ENCODE measurements around the gene FOXP1. TPM values are rescaled to one million over a fixed set of nuclear protein-coding genes. Genes with fewer than 3 reads are reported as not detected.

Gene FOXP1
- total RNA-seq, 2 donors from 2014 or later = 41.7 to 94.3 TPM

DNA sequence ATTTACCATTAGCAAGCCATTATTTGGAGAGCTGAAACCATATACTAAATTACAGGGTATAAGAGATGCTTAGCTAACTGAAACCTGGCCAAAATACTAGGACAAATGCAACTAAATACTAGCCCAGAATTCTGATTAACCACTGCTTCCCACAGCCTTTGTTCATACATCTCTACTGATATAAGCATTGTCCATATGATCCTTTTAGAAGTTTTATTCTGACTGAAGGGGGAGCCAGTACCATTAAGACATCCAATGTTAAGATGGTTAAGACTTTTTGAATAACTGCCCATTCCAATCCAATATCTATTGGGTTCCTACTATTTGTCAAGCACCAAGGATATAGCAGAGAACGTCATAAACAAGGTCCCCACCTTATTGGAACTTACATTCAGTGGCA, 421.3 kb downstream of the FOXP1 start:
- Mint-ChIP-seq H3K4me1 (peaks cover 42% of the 10 kb centered on the region), H3K4me3 (no peak overlapping the region), H3K27me3 (ENCODE audit: insufficient read depth) (no peaks in the 10 kb centered on the region), H3K9me3 (no peaks in the 10 kb centered on the region), H3K36me3 (ENCODE audit: low read depth) (peaks cover 19% of the 10 kb centered on the region), H3K27ac (no peak overlapping the region)
- H3K27me3 ChIP-seq (ENCODE audit: control insufficient read depth, insufficient read depth, low read length, poor library complexity, severe bottlenecking) = no peaks in the 10 kb centered on the region
- H3K9me3 ChIP-seq (ENCODE audit: control insufficient read depth, low read length) = peaks cover 15% of the 10 kb centered on the region
- TF ChIP-seq, protein P1, sequence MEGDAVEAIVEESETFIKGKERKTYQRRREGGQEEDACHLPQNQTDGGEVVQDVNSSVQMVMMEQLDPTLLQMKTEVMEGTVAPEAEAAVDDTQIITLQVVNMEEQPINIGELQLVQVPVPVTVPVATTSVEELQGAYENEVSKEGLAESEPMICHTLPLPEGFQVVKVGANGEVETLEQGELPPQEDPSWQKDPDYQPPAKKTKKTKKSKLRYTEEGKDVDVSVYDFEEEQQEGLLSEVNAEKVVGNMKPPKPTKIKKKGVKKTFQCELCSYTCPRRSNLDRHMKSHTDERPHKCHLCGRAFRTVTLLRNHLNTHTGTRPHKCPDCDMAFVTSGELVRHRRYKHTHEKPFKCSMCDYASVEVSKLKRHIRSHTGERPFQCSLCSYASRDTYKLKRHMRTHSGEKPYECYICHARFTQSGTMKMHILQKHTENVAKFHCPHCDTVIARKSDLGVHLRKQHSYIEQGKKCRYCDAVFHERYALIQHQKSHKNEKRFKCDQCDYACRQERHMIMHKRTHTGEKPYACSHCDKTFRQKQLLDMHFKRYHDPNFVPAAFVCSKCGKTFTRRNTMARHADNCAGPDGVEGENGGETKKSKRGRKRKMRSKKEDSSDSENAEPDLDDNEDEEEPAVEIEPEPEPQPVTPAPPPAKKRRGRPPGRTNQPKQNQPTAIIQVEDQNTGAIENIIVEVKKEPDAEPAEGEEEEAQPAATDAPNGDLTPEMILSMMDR (conservative IDR thresholded peaks at IDR 0.05) = no peak
- no peak for DNase-seq
- H3K27ac ChIP-seq (ENCODE audit: low read depth, low read length) = no peak overlapping the region
- no peaks in the 10 kb centered on the region for H3K36me3 ChIP-seq (ENCODE audit: control insufficient read depth, insufficient read depth, low read length)
- peaks cover 5% of the 10 kb centered on the region for H3K4me1 ChIP-seq (ENCODE audit: control insufficient read depth, insufficient read depth, low read length)
- H3K9ac ChIP-seq (ENCODE audit: extremely low read depth, low read length, poor library complexity, severe bottlenecking) = no peak overlapping the region
- WGBS, 2 experiments (ENCODE audit: insufficient coverage in 1 of 2, insufficient read length in 1 of 2) = 86 to 100% methylated on average over 1 of the region's 1 CpG
- H3K4me3 ChIP-seq (ENCODE audit: low read length) = no peak overlapping the region

DNA sequence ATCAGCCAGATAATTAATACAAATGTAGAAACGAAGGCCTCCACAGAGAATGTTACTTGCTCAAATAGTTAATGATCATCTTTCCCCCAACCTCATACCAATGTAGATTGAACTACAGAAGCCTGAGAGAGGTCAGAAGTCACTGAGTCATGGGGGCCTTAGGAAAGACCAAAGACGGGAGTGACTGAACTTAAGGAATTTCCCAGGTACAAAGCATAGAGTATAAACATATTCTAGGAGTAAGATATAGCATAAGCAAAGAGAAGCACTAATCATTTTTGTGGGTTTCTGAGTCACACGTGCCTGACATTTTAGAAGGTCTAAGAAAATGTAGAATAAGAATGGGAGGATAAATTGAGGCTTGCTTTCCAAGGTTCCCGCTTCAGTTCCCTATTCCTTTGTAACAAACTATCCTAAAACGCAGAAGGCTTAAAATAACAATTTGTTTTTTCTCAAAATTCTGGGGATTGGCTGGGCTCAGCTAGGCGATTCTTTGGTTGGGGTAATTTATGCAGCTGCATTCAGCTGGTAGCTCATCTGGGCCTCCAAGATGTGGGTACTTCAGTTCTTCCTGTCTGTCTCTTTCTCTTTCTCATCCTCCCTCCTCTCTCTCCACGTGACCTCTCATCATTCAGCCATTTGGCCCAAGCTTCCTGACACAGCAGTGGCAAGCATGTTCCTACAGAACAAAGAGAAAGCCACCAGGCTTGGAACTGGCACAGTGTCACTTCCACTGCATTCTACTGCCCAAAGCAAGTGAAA, 422.6 kb downstream of the FOXP1 start:
- Histone ChIP-seq H3K36me3 (ENCODE audit: control insufficient read depth, insufficient read depth, low read length) (no peaks in the 10 kb centered on the region), H3K9ac (ENCODE audit: extremely low read depth, low read length, poor library complexity, severe bottlenecking) (no peak overlapping the region), H3K27me3 (ENCODE audit: control insufficient read depth, insufficient read depth, low read length, poor library complexity, severe bottlenecking) (no peaks in the 10 kb centered on the region), H3K4me3 (ENCODE audit: low read length) (no peak overlapping the region), H3K4me1 (ENCODE audit: control insufficient read depth, insufficient read depth, low read length) (peaks cover 10% of the 10 kb centered on the region), H3K27ac (ENCODE audit: low read depth, low read length) (no peak overlapping the region), H3K9me3 (ENCODE audit: control insufficient read depth, low read length) (peaks cover 15% of the 10 kb centered on the region)
- no peaks in the 10 kb centered on the region for H3K9me3 Mint-ChIP-seq
- H3K4me3 Mint-ChIP-seq = no peak overlapping the region
- H3K27me3 Mint-ChIP-seq (ENCODE audit: insufficient read depth) = no peaks in the 10 kb centered on the region
- TF ChIP-seq, protein P1 (conservative IDR thresholded peaks at IDR 0.05) = no peak
- WGBS, 2 experiments (ENCODE audit: insufficient coverage in 1 of 2, insufficient read length in 1 of 2) = 93 to 94% methylated on average over 2 to 7 of the region's 7 CpGs
- H3K4me1 Mint-ChIP-seq = peaks cover 42% of the 10 kb centered on the region
- no peak for DNase-seq
- H3K27ac Mint-ChIP-seq = no peak overlapping the region
- H3K36me3 Mint-ChIP-seq (ENCODE audit: low read depth) = peaks cover 12% of the 10 kb centered on the region

DNA sequence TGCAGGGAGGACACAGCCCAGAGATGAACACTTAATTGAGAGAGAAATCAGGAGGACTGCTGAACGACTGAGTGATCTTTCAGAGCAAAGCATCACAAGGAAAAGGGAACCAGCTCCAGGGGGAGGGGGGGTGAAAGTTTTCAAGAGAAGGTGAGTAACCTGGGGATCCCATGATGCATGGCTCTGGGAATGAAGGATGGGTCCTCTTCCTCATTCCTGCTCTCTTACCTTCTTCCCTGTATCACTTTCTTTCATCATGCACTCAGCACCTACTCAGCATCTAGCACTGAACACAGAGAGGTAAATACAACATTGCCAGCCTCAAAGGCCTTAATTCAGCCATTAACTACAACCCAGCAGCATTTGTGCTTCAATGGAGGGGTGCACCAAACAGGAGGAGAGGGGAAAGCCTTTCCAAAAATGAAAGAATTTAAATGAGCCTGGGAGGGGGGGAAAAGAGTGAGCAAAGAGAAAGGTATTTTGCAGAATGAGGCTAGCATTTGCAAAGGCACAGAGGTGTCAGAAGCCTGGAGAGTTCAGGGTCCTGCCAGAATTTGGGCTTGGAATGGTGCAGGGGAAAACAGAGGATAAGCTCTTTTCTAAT, 427.4 kb downstream of the FOXP1 start:
- H3K36me3 Mint-ChIP-seq (ENCODE audit: low read depth) = no peaks in the 10 kb centered on the region
- DNase-seq = peak; percentile 76
- Histone ChIP-seq H3K9me3 (ENCODE audit: control insufficient read depth, low read length) (peaks cover 7% of the 10 kb centered on the region), H3K4me3 (ENCODE audit: low read length) (no peak overlapping the region), H3K9ac (ENCODE audit: extremely low read depth, low read length, poor library complexity, severe bottlenecking) (no peak overlapping the region), H3K4me1 (ENCODE audit: control insufficient read depth, insufficient read depth, low read length) (peaks cover 29% of the 10 kb centered on the region), H3K27ac (ENCODE audit: low read depth, low read length) (no peak overlapping the region), H3K27me3 (ENCODE audit: control insufficient read depth, insufficient read depth, low read length, poor library complexity, severe bottlenecking) (no peaks in the 10 kb centered on the region), H3K36me3 (ENCODE audit: control insufficient read depth, insufficient read depth, low read length) (no peaks in the 10 kb centered on the region)
- peaks cover 69% of the 10 kb centered on the region for H3K4me1 Mint-ChIP-seq
- peak overlapping the region; percentile 79 for H3K27ac Mint-ChIP-seq
- no peaks in the 10 kb centered on the region for H3K27me3 Mint-ChIP-seq (ENCODE audit: insufficient read depth)
- TF ChIP-seq, protein P1 (conservative IDR thresholded peaks at IDR 0.05) = no peak
- no peak overlapping the region for H3K4me3 Mint-ChIP-seq
- WGBS, 2 experiments (ENCODE audit: insufficient coverage in 1 of 2, insufficient read length in 1 of 2) = 20 to 21% methylated on average over 1 of the region's 1 CpG
- H3K9me3 Mint-ChIP-seq = no peaks in the 10 kb centered on the region
